GM21737 (cell line): ENCODE results near the gene ANKRD11.
"Not testable (repeated sequence)": the region's sequence is repeated elsewhere in the genome, so short reads cannot be mapped to it uniquely, and the experiment has no call there.

Source experiments
- ATAC-seq: cut with Tn5 transposase; IDR thresholded peaks from one replicate; pipeline ENCODE4 v1.9.1; 2021; ENCODE audit warnings: mild to moderate bottlenecking, moderate library complexity; ENCODE audit not compliant: unreplicated experiment

ANKRD11 gene

DNA sequence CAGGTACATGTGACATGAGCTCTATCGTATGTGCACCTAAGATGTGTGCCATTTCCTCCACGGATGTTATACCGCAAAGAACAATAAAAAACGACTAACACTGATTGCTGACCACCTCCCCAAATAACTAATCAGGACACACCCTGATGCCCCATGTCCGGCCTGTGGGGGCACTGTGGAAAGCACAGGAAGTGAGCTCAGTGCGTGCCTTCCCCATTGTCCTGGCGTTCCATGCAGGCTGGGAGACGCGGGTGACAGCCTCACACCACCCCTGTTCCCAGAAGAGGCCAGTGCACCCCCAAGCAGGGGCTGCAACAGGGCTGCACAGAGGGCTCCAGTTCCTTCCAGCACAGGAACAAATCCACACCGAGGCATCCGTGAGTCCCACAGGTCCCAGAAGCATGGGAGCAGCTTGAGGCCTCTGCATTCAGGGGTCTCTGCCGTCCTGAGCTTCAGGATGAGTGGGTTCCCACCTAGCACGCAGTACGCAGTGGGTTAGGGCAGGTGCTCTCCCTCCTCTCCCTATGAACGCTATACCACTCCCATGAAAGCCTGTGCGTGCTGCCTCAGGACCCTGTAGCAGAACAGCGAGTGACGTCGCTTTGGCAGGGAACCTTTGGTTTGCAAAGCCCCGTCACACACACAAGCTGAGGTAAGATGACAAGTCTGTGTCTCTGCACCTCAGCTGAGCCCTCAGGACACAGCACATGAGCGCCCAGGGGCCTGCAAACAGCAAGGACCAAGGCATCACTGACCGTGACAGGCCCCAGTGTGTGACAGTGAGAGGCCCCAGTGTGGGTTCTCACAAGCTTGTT is 155.2 kb downstream of the ANKRD11 start:
- ATAC-seq: no peak

- no peak for ATAC-seq
Measured at GRCh38 chr16:89334461-89334860, 155.9 kb downstream of the ANKRD11 start.

- no peak for ATAC-seq
Measured at GRCh38 chr16:89334050-89334449, 156.3 kb downstream of the ANKRD11 start.

DNA sequence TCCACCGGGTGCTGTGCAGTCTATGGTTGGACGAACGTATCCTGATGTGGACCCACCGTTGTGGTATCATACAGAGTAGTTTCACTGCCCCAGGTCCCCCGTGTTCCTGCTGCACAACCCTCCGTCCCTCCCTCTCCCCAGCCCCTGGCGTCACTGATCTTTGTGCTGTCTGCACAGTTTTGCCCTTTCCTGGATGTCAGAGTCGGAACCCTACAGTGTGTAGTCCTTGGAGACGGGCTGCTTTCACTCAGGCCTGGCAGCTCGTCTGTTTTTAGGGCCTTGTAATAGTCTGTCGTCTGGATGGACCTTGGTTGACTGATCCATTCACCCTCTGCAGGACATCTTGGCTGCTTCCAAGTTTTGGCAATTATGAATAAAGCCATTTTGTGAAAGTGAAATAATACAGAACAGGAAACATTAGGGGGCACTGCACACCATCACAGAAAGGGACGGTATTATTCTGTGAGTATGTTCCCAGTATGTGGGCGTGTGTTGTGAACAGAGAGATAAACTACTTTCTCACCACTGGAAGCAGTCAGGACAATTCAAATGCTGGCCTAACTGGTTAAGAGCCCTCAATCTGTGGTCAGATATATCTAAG is 156.9 kb downstream of the ANKRD11 start:
- not testable (repeated sequence) for ATAC-seq

- ATAC-seq: no peak
Measured at GRCh38 chr16:89332902-89333245, 157.5 kb downstream of the ANKRD11 start.

DNA sequence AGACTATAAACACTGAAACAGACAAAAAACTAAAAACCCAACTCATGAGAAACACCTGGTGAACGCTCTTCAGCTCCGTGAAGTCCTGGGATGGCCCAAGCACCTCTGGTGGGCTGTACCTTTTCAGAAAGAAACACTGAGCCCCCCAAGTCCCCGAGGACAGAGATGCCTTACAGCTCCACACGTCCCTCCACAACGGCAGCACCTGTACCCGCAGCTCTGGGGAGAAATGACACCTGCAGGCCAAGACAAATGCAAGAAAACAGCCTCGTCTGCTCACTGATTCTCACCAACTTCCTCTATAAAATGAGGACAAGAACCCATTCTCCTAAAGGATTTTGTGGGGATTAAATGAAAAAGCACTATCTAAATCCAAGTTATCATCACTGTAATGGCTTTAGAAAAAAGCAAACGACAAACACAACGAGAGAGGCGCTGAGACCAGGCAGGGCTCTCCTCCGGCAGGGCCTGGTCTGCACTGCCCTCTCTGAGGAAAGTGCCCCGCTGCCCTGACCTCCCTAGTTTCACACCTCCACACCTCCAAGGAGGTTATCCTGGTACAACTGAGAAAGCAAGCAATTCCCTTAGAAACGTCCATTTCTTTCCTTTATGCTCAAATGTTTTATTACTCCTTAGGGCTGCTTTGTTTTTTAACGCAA is 158.0 kb downstream of the ANKRD11 start:
- ATAC-seq: no peak

DNA sequence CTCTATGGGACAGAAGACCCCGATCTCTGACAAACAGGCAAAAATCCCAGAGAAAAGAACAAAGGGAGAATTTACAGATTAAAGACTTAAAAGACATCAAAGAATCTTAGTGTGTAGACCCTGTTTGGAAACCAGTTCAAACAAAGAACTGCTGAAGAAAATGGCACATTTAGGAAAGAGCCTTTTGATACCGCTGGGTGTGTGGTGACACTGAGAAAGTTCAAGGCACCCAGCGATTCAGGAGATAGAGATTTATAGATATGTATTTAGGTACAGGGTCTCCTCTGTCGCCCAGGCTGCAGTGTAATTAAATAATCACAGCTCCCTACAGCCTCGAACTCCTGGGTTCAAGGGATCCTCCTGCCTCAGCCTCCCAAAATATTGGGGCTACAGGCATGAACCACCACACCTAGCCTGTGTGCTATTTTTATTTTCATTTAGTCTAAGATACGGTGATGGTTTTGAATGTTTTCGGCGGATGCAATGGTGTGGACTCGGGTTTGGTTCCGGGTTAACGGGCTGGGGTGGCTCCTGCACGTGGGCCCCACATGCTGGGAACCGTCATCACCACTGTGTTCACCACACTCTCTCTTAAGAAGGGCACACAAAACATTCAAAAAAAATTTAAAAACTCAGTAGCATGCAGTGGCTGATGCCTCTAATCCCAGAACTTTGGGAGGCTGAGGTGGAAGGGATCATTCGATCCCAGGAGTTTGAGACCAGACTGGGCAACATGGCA is 158.8 kb downstream of the ANKRD11 start:
- ATAC-seq: no peak

GRCh38 chr16:89330177-89330856 is 160.0 kb downstream of the ANKRD11 start:
- ATAC-seq: no peak

- ATAC-seq: not testable (repeated sequence)
Measured at GRCh38 chr16:89329830-89330176, 160.6 kb downstream of the ANKRD11 start.

- ATAC-seq: not testable (repeated sequence)
Measured at GRCh38 chr16:89328412-89329400, 161.7 kb downstream of the ANKRD11 start.

DNA sequence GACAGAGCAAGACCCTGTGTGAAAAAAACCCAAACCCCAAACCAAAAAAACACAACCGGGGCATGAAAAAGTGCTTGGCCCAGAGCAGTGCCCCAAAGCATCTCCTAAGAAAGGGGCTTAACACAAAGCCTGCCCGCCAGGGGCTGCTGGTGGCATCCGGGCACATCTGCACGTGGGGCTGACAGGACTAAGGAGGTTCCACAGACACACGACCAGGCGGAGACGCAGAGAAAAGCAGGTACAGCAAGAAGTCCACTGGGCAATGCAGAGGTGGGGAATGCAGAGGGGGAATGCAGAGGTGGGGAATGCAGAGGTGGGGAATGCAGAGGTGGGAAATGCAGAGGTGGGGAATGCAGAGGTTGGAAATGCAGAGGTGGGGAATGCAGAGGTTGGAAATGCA is 163.6 kb downstream of the ANKRD11 start:
- no peak for ATAC-seq

- no peak for ATAC-seq
Measured at GRCh38 chr16:89325861-89326471, 164.4 kb downstream of the ANKRD11 start.

GRCh38 chr16:89324056-89325010 is 166.0 kb downstream of the ANKRD11 start:
- ATAC-seq: peak; percentile 48

- ATAC-seq: no peak
Measured at GRCh38 chr16:89323120-89323960, 167.0 kb downstream of the ANKRD11 start.

DNA sequence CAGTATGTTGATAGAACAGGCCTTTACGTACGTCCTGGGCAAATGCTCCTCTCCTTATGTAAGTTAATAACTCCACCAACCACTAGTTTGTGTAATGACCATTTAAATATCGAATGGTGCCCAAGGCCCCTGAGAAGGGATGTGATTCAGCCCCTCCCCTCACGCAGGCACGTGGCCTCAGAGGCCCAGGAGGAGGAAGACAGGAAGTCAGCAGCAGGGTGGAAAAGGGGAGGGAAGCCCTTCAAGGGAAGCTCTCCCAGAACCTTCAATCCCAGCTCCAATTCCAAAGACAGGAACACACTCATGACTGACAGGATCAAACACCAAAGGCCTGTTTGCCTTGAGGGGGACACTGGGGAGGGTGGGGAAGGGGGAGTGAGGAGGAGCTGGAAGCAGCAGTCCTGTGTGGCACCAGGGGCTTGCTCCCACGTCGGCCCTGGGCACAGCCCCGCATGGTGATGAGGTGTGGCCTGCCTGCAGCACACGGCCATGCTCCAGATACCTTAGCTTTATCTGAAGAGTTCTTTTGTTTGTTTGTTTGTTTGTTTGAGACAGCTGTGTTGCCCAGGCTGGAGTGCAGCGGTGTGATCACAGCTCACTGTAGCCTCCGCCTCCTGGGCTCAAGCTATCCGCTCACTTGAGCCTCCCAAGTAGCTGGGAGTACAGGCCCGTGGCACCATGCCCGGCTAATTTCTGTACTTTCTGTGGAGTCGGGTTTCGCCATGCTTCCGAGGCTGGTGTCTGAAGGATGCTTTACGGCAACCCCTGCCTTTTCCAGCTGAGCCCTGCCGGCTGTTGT is 167.8 kb downstream of the ANKRD11 start:
- no peak for ATAC-seq

- no peak for ATAC-seq
Measured at GRCh38 chr16:89320782-89321501, 169.4 kb downstream of the ANKRD11 start.
